ENCODE measurements around the gene CCDC13.

GRCh38 chr3:42733501-42734262 is 39.4 kb downstream of the CCDC13 start:
- TF ChIP-seq CTCF (optimal IDR thresholded peaks at IDR 0.05 in 1 of 3, IDR thresholded peaks at IDR 0.05 in 1 of 3, conservative IDR thresholded peaks at IDR 0.05 in 1 of 3; ENCODE audit: extremely low read depth in 1 of 3, insufficient read depth in 2 of 3, low read length in 3 of 3) (no peak), EZH2 (IDR thresholded peaks at IDR 0.05; ENCODE audit: low read length) (no peak)
